Measurements from ENCODE around the gene ANO5. TPM values are rescaled to one million over a fixed set of nuclear protein-coding genes. Genes with fewer than 3 reads are reported as not detected.

ANO5 gene
- total and polyA plus RNA-seq, 2 donors (not counting 3 experiments of a cell fraction or from before 2014, with no cell fraction given): 0.32 to 0.46 TPM

DNA sequence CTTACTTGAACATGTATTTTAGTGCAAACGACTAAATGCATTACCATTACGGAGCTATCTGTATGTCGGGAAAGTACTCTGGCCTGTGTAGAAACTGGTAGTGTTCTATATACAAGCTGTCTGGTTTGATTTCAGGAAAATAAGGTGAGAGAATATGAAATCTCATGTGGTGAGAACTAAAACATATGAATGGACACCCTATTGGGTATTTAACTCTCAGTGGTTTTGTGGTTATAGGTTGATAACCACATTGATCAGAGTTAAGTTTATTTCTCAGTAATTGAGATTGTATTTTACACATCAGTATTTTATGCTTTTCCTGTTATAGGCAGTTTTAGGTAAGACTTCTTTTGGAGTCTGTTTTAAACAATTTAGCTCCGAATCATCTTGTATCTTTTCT is 10.4 kb downstream of the ANO5 start:
- no peak overlapping the region for H2AFZ ChIP-seq (ENCODE audit: low read depth, low read length)
- DNase-seq (ENCODE audit: low read depth, low spot score) (no peak), FAIRE-seq (no peak)
- no peaks in the 10 kb centered on the region for H3K4me1 ChIP-seq (ENCODE audit: control insufficient read depth, extremely low read depth, insufficient read depth, low read length)
- no peaks in the 10 kb centered on the region for H3K9me1 ChIP-seq (replicated peaks; ENCODE audit: control insufficient read depth, extremely low read depth, insufficient read depth, low read length)
- no TSS peak for BruUV-seq (replicated peaks)
- H3K79me2 ChIP-seq (ENCODE audit: control insufficient read depth, insufficient read depth, low read length): no peaks in the 10 kb centered on the region
- ChIA-PET CTCF (no interaction called here), POLR2A (no interaction called here)
- no peaks in the 10 kb centered on the region for H4K20me1 ChIP-seq (replicated peaks; ENCODE audit: control insufficient read depth, extremely low read depth, insufficient read depth, low read length)
- no peaks in the 10 kb centered on the region for H3K9me3 ChIP-seq (replicated peaks; ENCODE audit: control insufficient read depth, insufficient read depth, low read length)
- TF ChIP-seq GATA2 (IDR thresholded peaks at IDR 0.05; ENCODE audit: insufficient read depth, insufficient read length, low read depth, low read length) (no peak), EZH2 (IDR thresholded peaks at IDR 0.05; ENCODE audit: borderline replicate concordance, low read depth, low read length, severe bottlenecking) (no peak), POLR2A (IDR thresholded peaks at IDR 0.05; ENCODE audit: low read depth, low read length) (no peak), JUN (IDR thresholded peaks at IDR 0.05; ENCODE audit: borderline replicate concordance, insufficient read depth, insufficient read length, low read depth) (no peak), MAX (IDR thresholded peaks at IDR 0.05; ENCODE audit: insufficient read depth, insufficient read length) (no peak)
- no peaks in the 10 kb centered on the region for H3K36me3 ChIP-seq (ENCODE audit: control insufficient read depth in 2 of 2, extremely low read depth in 1 of 2, insufficient read depth in 2 of 2, low read length in 2 of 2)
- dilution Hi-C loops (cut with MboI; ENCODE audit: extremely low pct_ligation_motif_present, low sequenced_read_pairs) (no loop called here), intact Hi-C loops (cut with micrococcal nuclease) (no loop called here)
- H3K4me2 ChIP-seq (ENCODE audit: insufficient read depth, low read length): no peak overlapping the region
- H3K4me3 ChIP-seq (replicated peaks in 1 of 3; ENCODE audit: insufficient read depth in 1 of 3, low read depth in 1 of 3, low read length in 3 of 3): no peak overlapping the region
- H3K9ac ChIP-seq (replicated peaks; ENCODE audit: extremely low read depth, insufficient read depth, low read length): no peak overlapping the region
- H3K27ac ChIP-seq (ENCODE audit: insufficient read depth, low read depth, low read length): no peak overlapping the region
- no peaks in the 10 kb centered on the region for H3K27me3 ChIP-seq (ENCODE audit: control insufficient read depth in 2 of 2, insufficient read depth in 2 of 2, low read length in 2 of 2)

- Histone ChIP-seq H3K4me3 (replicated peaks in 1 of 3; ENCODE audit: insufficient read depth in 1 of 3, low read depth in 1 of 3, low read length in 3 of 3) (no peak overlapping the region), H3K9me3 (replicated peaks; ENCODE audit: control insufficient read depth, insufficient read depth, low read length) (no peaks in the 10 kb centered on the region), H3K9me1 (replicated peaks; ENCODE audit: control insufficient read depth, extremely low read depth, insufficient read depth, low read length) (no peaks in the 10 kb centered on the region), H3K27me3 (ENCODE audit: control insufficient read depth in 2 of 2, insufficient read depth in 2 of 2, low read length in 2 of 2) (no peaks in the 10 kb centered on the region), H3K27ac (ENCODE audit: insufficient read depth, low read depth, low read length) (no peak overlapping the region), H3K9ac (replicated peaks; ENCODE audit: extremely low read depth, insufficient read depth, low read length) (no peak overlapping the region), H2AFZ (ENCODE audit: low read depth, low read length) (no peak overlapping the region), H3K36me3 (ENCODE audit: control insufficient read depth in 2 of 2, extremely low read depth in 1 of 2, insufficient read depth in 2 of 2, low read length in 2 of 2) (no peaks in the 10 kb centered on the region), H4K20me1 (replicated peaks; ENCODE audit: control insufficient read depth, extremely low read depth, insufficient read depth, low read length) (no peaks in the 10 kb centered on the region), H3K4me1 (ENCODE audit: control insufficient read depth, extremely low read depth, insufficient read depth, low read length) (no peaks in the 10 kb centered on the region), H3K79me2 (ENCODE audit: control insufficient read depth, insufficient read depth, low read length) (no peaks in the 10 kb centered on the region), H3K4me2 (ENCODE audit: insufficient read depth, low read length) (no peak overlapping the region)
- dilution Hi-C loops (cut with MboI; ENCODE audit: extremely low pct_ligation_motif_present, low sequenced_read_pairs): no loop called here
- no peak for FAIRE-seq
- intact Hi-C loops (cut with micrococcal nuclease): no loop called here
- no TSS peak for BruUV-seq (replicated peaks)
- TF ChIP-seq GATA2 (IDR thresholded peaks at IDR 0.05; ENCODE audit: insufficient read depth, insufficient read length, low read depth, low read length) (no peak), FOS (IDR thresholded peaks at IDR 0.05; ENCODE audit: borderline replicate concordance, insufficient read depth, low read length) (no peak), EZH2 (IDR thresholded peaks at IDR 0.05; ENCODE audit: borderline replicate concordance, low read depth, low read length, severe bottlenecking) (no peak), CTCF (IDR thresholded peaks at IDR 0.05; ENCODE audit: extremely low read depth in 1 of 2, insufficient read depth in 1 of 2, low read depth in 1 of 2, low read length in 2 of 2) (no peak), MAX (IDR thresholded peaks at IDR 0.05; ENCODE audit: insufficient read depth, insufficient read length) (no peak)
- DNase-seq (ENCODE audit: low read depth, low spot score): no peak
- CTCF ChIA-PET: no interaction called here
- POLR2A ChIA-PET: no interaction called here
Observed at GRCh38 chr11:22207162-22207561, 14.3 kb downstream of the ANO5 start.
